Mammary epithelial cell (primary cell): ENCODE measurements around the gene PPP4R4.

ENCODE experiments used
- EZH2 ChIP-seq: IDR thresholded peaks from 2 replicates; pipeline ENCODE4 v1.6.1; 2012; ENCODE audit warnings: low read length, inconsistent platforms, borderline replicate concordance
- TF ChIP-seq, protein P1 (sequence below), 2 donors: IDR thresholded peaks in 1 of 2; conservative IDR thresholded peaks in 1 of 2; 2 replicates each; pipeline ENCODE4 v1.5.1; 2011 to 2012; ENCODE audit warnings: inconsistent platforms in 2 of 2, low read length in 2 of 2, mild to moderate bottlenecking in 2 of 2, control low read depth in 1 of 2, low read depth in 1 of 2; ENCODE audit not compliant: insufficient read depth in 1 of 2; ENCODE audit errors: extremely low read depth in 1 of 2

DNA sequence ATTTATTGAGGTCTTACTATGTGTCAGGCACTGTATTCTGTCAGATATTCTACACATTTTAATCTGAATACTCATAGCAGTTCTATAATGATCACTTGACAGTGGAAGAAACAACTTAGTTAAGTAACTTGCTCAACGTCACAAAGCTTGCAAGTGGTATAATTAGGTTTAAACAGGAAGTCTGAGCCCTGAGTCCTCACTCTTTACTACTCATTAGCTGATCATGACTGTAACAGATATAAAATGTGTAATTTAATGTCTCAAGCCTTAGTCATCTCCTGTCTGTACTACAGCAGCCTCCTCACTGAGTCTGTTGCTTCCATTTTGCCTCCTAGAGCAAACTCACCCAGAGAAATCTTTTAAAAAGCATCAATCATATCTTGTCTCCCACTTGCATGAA lies 38.9 kb downstream of the PPP4R4 start:
- no peak for TF ChIP-seq EZH2
- TF ChIP-seq, protein P1, sequence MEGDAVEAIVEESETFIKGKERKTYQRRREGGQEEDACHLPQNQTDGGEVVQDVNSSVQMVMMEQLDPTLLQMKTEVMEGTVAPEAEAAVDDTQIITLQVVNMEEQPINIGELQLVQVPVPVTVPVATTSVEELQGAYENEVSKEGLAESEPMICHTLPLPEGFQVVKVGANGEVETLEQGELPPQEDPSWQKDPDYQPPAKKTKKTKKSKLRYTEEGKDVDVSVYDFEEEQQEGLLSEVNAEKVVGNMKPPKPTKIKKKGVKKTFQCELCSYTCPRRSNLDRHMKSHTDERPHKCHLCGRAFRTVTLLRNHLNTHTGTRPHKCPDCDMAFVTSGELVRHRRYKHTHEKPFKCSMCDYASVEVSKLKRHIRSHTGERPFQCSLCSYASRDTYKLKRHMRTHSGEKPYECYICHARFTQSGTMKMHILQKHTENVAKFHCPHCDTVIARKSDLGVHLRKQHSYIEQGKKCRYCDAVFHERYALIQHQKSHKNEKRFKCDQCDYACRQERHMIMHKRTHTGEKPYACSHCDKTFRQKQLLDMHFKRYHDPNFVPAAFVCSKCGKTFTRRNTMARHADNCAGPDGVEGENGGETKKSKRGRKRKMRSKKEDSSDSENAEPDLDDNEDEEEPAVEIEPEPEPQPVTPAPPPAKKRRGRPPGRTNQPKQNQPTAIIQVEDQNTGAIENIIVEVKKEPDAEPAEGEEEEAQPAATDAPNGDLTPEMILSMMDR (conservative IDR thresholded peaks at IDR 0.05 in 1 of 2, IDR thresholded peaks at IDR 0.05 in 1 of 2; ENCODE audit: extremely low read depth in 1 of 2, insufficient read depth in 1 of 2, low read depth in 1 of 2, low read length in 2 of 2), result no peak
